Karpas-422 (cell line): ENCODE results near the gene FOXF1. TPM values are rescaled to one million over a fixed set of nuclear protein-coding genes. Genes with fewer than 3 reads are reported as not detected.
A peak's percentile ranks its signal among the peaks of the same experiment; 100 is the strongest.

Experiments used
- DNase-seq: peaks from one replicate; pipeline ENCODE4 v3.0.0-alpha.2; 2015
- H2AFZ ChIP-seq: fragments of 200-600 bp; sonication (generic); 2 replicates; pipeline ENCODE4 v1.6.1; 2014; ENCODE audit warnings: antibody characterized with exemption, low read length, mixed read lengths
- H3K27ac ChIP-seq: fragments of 200-600 bp; sonication (generic); 2 replicates; pipeline ENCODE4 v1.5.1; 2014; ENCODE audit warnings: mild to moderate bottlenecking, low read length, moderate library complexity
- H3K27me3 ChIP-seq: fragments of 200-600 bp; sonication (generic); 2 replicates; pipeline ENCODE4 v1.6.1; 2014; ENCODE audit warnings: low read length, mixed read lengths
- H3K36me3 ChIP-seq: fragments of 200-600 bp; sonication (generic); 2 replicates; pipeline ENCODE4 v1.6.1; 2014; ENCODE audit warnings: low read length, mixed read lengths; ENCODE audit not compliant: insufficient read depth
- H3K4me1 ChIP-seq: fragments of 200-600 bp; sonication (generic); 2 replicates; pipeline ENCODE4 v1.6.1; 2014; ENCODE audit warnings: mild to moderate bottlenecking, low read length, mixed read lengths
- H3K4me2 ChIP-seq: fragments of 200-600 bp; sonication (generic); 2 replicates; pipeline ENCODE4 v1.6.1; 2014; ENCODE audit warnings: low read length, low read depth, mild to moderate bottlenecking; ENCODE audit not compliant: poor library complexity, severe bottlenecking
- H3K4me3 ChIP-seq: fragments of 200-600 bp; sonication (generic); 2 replicates; pipeline ENCODE4 v1.5.1; 2014; ENCODE audit warnings: mild to moderate bottlenecking, antibody characterized with exemption, low read length, mixed read lengths
- H3K79me2 ChIP-seq: fragments of 200-600 bp; sonication (generic); 2 replicates; pipeline ENCODE4 v1.6.1; 2014; ENCODE audit warnings: mild to moderate bottlenecking, low read length, mixed read lengths
- H3K9ac ChIP-seq: fragments of 200-600 bp; sonication (generic); 2 replicates; pipeline ENCODE4 v1.6.0; 2014; ENCODE audit warnings: low read length
- H3K9me2 ChIP-seq: fragments of 200-600 bp; sonication (generic), shearing (Covaris generic); replicated peaks from 2 replicates; pipeline ENCODE4 v1.6.0; 2014; ENCODE audit warnings: mild to moderate bottlenecking, low read length, moderate library complexity; ENCODE audit not compliant: insufficient read depth
- H3K9me3 ChIP-seq: fragments of 300-700, 200-600 bp; sonication (generic); 2 replicates; pipeline ENCODE4 v1.6.1; 2014; ENCODE audit warnings: low read length, mixed read lengths
- H4K20me1 ChIP-seq: fragments of 200-600 bp; sonication (generic); 2 replicates; pipeline ENCODE4 v1.6.1; 2014; ENCODE audit warnings: mild to moderate bottlenecking, antibody characterized with exemption, low read length, low read depth; ENCODE audit not compliant: insufficient read depth
- total RNA-seq: library from RNA; depleted of rRNA; stranded (reverse); fragments of >200 nt; shearing (Covaris generic); gene quantifications from 2 replicates; pipeline ENCODE4 v1.2.3, GENCODE V29; 2014; ENCODE audit warnings: low replicate concordance; rRNA removed

Gene FOXF1
- total RNA-seq, 1 experiment from 2014 or later, result not detected

DNA sequence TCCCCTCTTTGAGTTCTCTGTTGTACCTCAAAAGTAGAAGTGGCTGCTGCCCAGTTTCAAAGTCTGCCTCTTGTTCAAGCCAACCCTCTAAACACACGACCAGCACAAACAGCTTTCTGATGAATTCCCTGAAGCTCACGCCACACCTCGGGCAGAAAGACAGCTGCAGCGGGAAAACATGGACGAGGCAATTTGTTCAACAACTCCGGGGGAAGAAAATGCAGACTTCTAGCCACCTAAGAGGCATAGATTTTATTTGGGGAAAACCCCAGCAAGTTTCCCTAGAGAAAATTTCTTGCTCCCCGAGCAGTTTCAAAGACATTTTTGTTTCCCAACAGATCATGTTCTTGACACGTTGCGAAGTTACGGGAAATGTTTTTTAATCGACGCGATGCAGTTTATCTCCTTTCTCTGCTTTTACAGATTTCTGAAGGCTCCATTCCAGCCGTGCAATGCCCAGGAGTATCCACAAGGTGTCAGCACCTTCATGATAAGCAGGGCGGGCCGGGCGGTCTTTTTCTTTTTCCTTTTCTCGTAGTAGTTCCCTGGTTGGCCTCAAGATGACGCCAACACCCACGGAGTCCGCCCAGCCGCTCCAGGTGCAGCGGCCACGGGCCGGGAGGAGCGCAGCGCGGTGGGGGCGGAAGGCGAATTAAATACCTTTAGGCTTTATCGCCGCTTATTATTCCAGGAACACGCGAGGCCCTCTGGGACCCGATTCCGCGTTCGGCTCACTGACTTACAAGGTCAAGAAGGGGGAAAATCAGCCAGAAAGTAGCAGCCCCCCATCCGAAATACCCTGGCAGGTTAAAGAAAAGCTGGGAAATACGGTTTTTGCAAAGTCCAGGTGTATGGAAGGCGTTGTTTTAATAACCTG is 53.4 kb downstream of the FOXF1 start:
- Histone ChIP-seq H2AFZ (no peak overlapping the region), H3K4me3 (no peak overlapping the region), H3K4me1 (no peaks in the 10 kb centered on the region), H3K9me3 (no peaks in the 10 kb centered on the region), H3K4me2 (peak overlapping the region; percentile 34), H3K27ac (no peak overlapping the region), H3K9me2 (no peaks in the 10 kb centered on the region), H3K27me3 (no peaks in the 10 kb centered on the region), H3K36me3 (no peaks in the 10 kb centered on the region), H3K9ac (no peak overlapping the region), H3K79me2 (no peaks in the 10 kb centered on the region), H4K20me1 (no peaks in the 10 kb centered on the region)
- peak; percentile 94 for DNase-seq

Other genes starting within 250 kb of the FOXF1 start
- 18.8 and 21.8 TPM in 2 replicates for gene MTHFSD, start 44.7 kb downstream of the FOXF1 start, total RNA-seq
- 0.07 TPM in 1 of 2 replicates, not detected in the other for gene FOXC2, start 56.3 kb downstream of the FOXF1 start, total RNA-seq
- not detected in 2 replicates for gene FOXL1, start 68.0 kb downstream of the FOXF1 start, total RNA-seq